Stimulated activated CD4-positive, alpha-beta T cell treated with anti-CD3 and anti-CD28 coated beads, Interleukin-4, amount 100 ng/mL, for 1 hour (primary cell): Measurements from ENCODE around the gene NRXN2.
"Not testable (repeated sequence)": the region's sequence is repeated elsewhere in the genome, so short reads cannot be mapped to it uniquely, and the experiment has no call there.

Experiments
- DNase-seq: peaks from one replicate; pipeline ENCODE4 v3.0.0-alpha.2; 2020

The NRXN2 gene

GRCh38 chr11:64720167-64720566 lies 2.8 kb downstream of the NRXN2 start:
- no peak for DNase-seq

GRCh38 chr11:64719406-64719805 lies 3.6 kb downstream of the NRXN2 start:
- no peak for DNase-seq

GRCh38 chr11:64718780-64719124 lies 4.2 kb downstream of the NRXN2 start:
- no peak for DNase-seq

GRCh38 chr11:64718084-64718779 lies 4.8 kb downstream of the NRXN2 start:
- no peak for DNase-seq

GRCh38 chr11:64717268-64717578 lies 5.8 kb downstream of the NRXN2 start:
- DNase-seq = no peak

- DNase-seq = no peak
These were observed 6.3 kb downstream of the NRXN2 start for GRCh38 chr11:64716473-64717267.

- no peak for DNase-seq
These were observed 7.1 kb downstream of the NRXN2 start for GRCh38 chr11:64715756-64716472.

- no peak for DNase-seq
These were observed 7.9 kb downstream of the NRXN2 start for GRCh38 chr11:64715110-64715509.

- DNase-seq = no peak
These were observed 8.3 kb downstream of the NRXN2 start for GRCh38 chr11:64714666-64715065.

GRCh38 chr11:64713781-64714363 lies 9.1 kb downstream of the NRXN2 start:
- no peak for DNase-seq

GRCh38 chr11:64713016-64713707 lies 9.8 kb downstream of the NRXN2 start:
- DNase-seq = no peak

- no peak for DNase-seq
These were observed 10.5 kb downstream of the NRXN2 start for GRCh38 chr11:64712430-64713015.

- DNase-seq = no peak
These were observed 11.0 kb downstream of the NRXN2 start for GRCh38 chr11:64711956-64712362.

- no peak for DNase-seq
These were observed 11.7 kb downstream of the NRXN2 start for GRCh38 chr11:64711138-64711955.

- no peak for DNase-seq
These were observed 12.4 kb downstream of the NRXN2 start for GRCh38 chr11:64710418-64711137.

- no peak for DNase-seq
These were observed 17.5 kb downstream of the NRXN2 start for GRCh38 chr11:64705501-64705900.

- DNase-seq = no peak
These were observed 19.9 kb downstream of the NRXN2 start for GRCh38 chr11:64703048-64703447.

- DNase-seq = not testable (repeated sequence)
These were observed 21.0 kb downstream of the NRXN2 start for GRCh38 chr11:64701956-64702355.

- no peak for DNase-seq
These were observed 24.6 kb downstream of the NRXN2 start for GRCh38 chr11:64698427-64698826.

GRCh38 chr11:64697663-64698375 lies 25.2 kb downstream of the NRXN2 start:
- DNase-seq = no peak
